GM12872 (cell line): ENCODE results near the gene MAPRE3.

Experiments used
- TF ChIP-seq, protein P1 (sequence below): IDR thresholded peaks from 3 replicates; pipeline ENCODE4 v1.5.1; 2011; ENCODE audit warnings: low read depth, mild to moderate bottlenecking, low read length, moderate library complexity; ENCODE audit not compliant: insufficient read depth

MAPRE3 gene

GRCh38 chr2:27025281-27025800 is 54.9 kb downstream of the MAPRE3 start:
- TF ChIP-seq, protein P1, sequence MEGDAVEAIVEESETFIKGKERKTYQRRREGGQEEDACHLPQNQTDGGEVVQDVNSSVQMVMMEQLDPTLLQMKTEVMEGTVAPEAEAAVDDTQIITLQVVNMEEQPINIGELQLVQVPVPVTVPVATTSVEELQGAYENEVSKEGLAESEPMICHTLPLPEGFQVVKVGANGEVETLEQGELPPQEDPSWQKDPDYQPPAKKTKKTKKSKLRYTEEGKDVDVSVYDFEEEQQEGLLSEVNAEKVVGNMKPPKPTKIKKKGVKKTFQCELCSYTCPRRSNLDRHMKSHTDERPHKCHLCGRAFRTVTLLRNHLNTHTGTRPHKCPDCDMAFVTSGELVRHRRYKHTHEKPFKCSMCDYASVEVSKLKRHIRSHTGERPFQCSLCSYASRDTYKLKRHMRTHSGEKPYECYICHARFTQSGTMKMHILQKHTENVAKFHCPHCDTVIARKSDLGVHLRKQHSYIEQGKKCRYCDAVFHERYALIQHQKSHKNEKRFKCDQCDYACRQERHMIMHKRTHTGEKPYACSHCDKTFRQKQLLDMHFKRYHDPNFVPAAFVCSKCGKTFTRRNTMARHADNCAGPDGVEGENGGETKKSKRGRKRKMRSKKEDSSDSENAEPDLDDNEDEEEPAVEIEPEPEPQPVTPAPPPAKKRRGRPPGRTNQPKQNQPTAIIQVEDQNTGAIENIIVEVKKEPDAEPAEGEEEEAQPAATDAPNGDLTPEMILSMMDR, result no peak

DNA sequence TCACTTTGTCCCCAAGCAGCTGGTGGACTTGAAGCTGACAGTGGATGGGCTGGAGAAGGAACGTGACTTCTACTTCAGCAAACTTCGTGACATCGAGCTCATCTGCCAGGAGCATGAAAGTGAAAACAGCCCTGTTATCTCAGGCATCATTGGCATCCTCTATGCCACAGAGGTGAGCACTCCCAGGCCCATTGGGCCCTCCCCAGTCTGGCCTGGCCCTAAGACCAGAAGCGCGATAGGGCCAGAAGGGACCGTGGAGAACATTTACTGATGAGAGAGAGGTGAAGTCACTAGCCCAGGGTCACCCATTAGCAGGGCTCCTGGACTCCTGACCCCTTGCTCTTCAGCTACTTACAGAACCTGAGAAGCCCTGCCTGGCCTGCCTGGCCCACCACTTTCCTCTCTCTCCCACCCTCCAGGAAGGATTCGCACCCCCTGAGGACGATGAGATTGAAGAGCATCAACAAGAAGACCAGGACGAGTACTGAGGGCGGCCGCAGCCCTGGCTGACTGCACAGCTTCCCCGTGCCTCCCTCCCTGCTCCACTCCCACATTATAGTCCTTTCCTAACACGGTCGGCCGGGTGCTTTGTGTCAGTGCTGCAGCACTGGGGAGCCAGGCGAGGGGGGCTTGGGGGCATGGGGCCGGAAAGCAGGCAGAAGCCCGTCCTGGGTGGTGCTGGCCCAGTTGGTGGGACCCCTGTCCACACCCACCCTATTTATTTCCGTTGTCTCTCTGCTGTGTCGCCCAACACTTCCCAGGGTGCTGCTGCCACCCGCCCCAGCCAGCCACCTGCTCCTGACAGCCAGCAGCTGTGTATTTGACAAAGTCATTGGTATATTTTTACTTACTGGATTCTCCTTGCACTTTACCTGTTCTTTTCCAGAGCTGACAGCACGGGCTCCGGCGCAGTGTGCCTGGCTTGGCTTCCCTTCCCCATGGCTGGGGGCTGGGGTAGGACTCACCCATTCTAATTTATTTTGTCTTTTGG is 55.7 kb downstream of the MAPRE3 start:
- TF ChIP-seq, protein P1, result no peak

GRCh38 chr2:27027211-27027651 is 56.8 kb downstream of the MAPRE3 start:
- TF ChIP-seq, protein P1, result no peak

DNA sequence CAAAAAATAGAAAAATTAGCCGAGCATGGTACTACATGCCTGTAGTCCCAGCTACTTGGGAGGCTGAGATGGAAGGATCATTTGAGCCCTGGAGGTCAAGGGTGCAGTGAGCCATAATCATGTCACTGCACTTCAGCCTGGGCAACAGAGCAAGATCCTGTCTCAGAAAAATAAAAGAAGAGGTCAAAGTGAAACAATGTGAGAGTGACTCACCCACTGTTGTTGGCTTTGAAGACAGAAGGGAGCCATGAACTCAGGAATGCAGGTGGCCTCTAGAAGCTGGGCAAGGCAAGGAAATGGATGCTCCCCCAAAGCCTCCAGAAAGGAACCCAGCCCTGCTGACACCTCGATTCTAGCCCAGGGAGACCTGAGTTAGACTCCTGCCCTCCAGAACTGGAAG is 58.6 kb downstream of the MAPRE3 start:
- TF ChIP-seq, protein P1, result no peak

- TF ChIP-seq, protein P1, result 0 out of 3 replicates have a peak, but pooled peaks have one; percentile 12
Measured at GRCh38 chr2:27032495-27033252, 62.2 kb downstream of the MAPRE3 start, which contains the start of gene TMEM214. Gene TMEM214, plus strand, starts transcription at chr2:27032965. Its CDS starts 51 bp downstream, at chr2:27033016.

GRCh38 chr2:27033253-27033852 is 62.9 kb downstream of the MAPRE3 start:
- TF ChIP-seq, protein P1, result no peak
